Measurements from ENCODE around the gene LRRC37A3. TPM values are rescaled to one million over a fixed set of nuclear protein-coding genes. Genes with fewer than 3 reads are reported as not detected.
"Not testable (repeated sequence)": the region's sequence is repeated elsewhere in the genome, so short reads cannot be mapped to it uniquely, and the experiment has no call there.

Gene LRRC37A3
- total RNA-seq, 1 experiment from 2014 or later: 9.6 TPM

GRCh38 chr17:64929419-64930209 lies 10.3 kb upstream of the LRRC37A3 start:
- DNase-seq (ENCODE audit: low read depth): peak; percentile 77
- in situ Hi-C loops (cut with HindIII; ENCODE audit: low pct_unique_long_range_greater_than_20kb, low sequenced_read_pairs): not testable (repeated sequence)

DNA sequence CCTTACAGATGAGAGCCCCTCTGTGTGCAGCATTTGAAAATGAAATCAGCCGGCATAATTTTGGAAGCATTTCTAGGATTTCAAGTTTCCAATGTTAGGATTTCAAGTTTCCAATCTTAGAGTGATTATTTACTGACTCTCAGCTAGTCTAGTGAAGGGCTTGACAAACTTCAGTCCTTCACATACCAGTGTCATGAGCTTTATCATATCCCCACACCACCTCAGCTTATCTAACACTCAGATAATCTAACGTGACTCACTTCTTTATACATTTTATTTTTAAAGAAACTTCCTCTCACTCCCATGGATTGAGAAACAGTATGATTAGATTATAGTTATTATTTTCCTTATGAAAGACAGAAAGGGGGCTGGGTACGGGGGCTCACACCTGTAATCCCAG lies 9.4 kb upstream of the LRRC37A3 start:
- DNase-seq (ENCODE audit: low read depth); in situ Hi-C loops (cut with HindIII; ENCODE audit: low pct_unique_long_range_greater_than_20kb, low sequenced_read_pairs): not testable (repeated sequence)

- in situ Hi-C loops (cut with HindIII; ENCODE audit: low pct_unique_long_range_greater_than_20kb, low sequenced_read_pairs): not testable (repeated sequence)
- peak; percentile 86 for DNase-seq (ENCODE audit: low read depth)
Measured at GRCh38 chr17:64927444-64927843, 8.2 kb upstream of the LRRC37A3 start.

GRCh38 chr17:64926430-64926829 lies 7.2 kb upstream of the LRRC37A3 start:
- in situ Hi-C loops (cut with HindIII; ENCODE audit: low pct_unique_long_range_greater_than_20kb, low sequenced_read_pairs); DNase-seq (ENCODE audit: low read depth): not testable (repeated sequence)

- in situ Hi-C loops (cut with HindIII; ENCODE audit: low pct_unique_long_range_greater_than_20kb, low sequenced_read_pairs); DNase-seq (ENCODE audit: low read depth): not testable (repeated sequence)
Measured at GRCh38 chr17:64925244-64925643, 6.0 kb upstream of the LRRC37A3 start.

DNA sequence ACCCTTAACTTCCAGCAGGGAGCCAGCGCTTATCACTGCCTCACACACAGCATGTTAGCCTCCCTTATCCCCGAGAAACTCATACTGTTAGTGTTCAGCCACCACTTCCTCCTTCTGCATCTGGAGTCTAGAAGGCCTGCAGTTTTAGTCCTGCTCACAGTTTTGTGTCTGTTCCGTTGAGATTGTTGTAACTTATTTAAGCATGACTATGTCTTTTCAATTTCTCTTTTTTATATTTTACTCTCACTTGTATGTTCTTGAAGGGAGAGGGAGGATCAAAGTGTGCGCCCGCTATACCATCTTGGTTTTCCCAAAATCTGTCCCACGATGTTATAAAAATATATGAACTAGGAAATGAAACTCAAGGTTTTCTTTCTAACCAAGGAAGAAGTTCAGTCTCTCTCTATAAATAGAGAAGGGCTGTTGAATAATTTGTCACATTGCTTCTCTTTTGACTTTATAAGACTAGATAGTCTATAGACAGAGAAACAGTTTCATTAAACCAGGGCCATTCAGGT lies 3.8 kb upstream of the LRRC37A3 start:
- DNase-seq (ENCODE audit: low read depth); in situ Hi-C loops (cut with HindIII; ENCODE audit: low pct_unique_long_range_greater_than_20kb, low sequenced_read_pairs): not testable (repeated sequence)

GRCh38 chr17:64920419-64921172 lies 1.3 kb upstream of the LRRC37A3 start:
- DNase-seq (ENCODE audit: low read depth): peak; percentile 91
- in situ Hi-C loops (cut with HindIII; ENCODE audit: low pct_unique_long_range_greater_than_20kb, low sequenced_read_pairs): no loop called here

DNA sequence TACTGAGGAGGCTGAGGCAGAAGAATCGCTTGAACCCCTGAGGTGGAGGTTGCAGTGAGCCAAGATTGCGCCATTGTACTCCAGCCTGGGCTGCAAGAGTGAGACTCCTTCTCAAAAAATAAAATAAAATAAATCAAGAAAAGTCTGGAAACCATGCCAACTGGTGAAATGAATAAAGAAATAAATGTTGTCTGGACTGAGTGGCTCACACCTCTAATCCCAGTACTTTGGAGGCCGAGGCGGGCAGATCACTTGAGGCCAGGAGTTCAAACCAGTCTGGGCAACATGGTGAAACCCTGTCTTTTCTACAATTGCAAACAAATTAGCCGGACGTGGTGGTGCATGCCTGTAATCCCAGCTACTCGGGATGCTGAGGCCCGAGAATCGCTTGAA lies 744 bp upstream of the LRRC37A3 start:
- in situ Hi-C loops (cut with HindIII; ENCODE audit: low pct_unique_long_range_greater_than_20kb, low sequenced_read_pairs): no loop called here
- DNase-seq (ENCODE audit: low read depth): no peak

DNA sequence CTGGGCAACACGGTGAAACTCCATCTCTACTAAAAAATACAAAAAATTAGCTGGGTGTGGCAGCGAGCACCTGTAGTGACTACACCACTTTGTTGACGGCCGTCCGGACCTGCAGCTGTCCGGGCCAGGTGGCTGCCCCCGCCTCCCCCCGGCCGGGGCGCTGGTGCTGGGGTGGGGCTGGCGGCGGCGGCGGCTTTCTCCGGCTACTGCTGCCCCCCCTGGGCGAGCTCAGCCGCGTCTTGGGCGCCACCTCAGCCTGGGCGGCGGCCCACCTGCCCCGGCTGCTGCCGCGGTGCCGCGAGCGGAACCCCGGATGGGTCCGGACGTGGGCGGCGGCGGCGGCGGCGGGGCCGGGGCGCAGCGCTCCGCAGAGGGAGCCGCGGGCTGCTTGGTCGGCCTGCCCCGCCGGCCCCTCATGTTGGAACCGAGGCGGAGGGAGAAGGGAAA lies 413 bp downstream of the LRRC37A3 start:
- in situ Hi-C loops (cut with HindIII; ENCODE audit: low pct_unique_long_range_greater_than_20kb, low sequenced_read_pairs): not testable (repeated sequence)
- DNase-seq (ENCODE audit: low read depth): peak; percentile 43

DNA sequence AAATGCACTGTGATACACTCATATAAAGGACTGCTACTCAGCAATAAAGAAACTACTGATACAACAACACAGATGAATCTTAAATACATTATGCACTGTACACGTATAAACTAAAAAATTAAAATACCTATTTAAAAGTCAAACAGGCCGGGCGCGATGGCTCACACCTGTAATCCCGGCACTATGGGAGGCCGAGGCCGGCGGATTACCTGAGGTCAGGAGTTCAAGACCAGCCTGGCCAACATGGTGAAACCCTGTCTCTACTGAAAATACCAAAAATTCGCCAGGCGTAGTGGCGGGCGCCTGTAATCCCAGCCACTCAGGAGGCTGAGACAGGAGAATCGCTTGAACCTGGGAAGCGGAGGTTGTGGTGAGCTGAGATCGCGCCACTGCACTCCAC lies 1.7 kb downstream of the LRRC37A3 start:
- in situ Hi-C loops (cut with HindIII; ENCODE audit: low pct_unique_long_range_greater_than_20kb, low sequenced_read_pairs); DNase-seq (ENCODE audit: low read depth): not testable (repeated sequence)

DNA sequence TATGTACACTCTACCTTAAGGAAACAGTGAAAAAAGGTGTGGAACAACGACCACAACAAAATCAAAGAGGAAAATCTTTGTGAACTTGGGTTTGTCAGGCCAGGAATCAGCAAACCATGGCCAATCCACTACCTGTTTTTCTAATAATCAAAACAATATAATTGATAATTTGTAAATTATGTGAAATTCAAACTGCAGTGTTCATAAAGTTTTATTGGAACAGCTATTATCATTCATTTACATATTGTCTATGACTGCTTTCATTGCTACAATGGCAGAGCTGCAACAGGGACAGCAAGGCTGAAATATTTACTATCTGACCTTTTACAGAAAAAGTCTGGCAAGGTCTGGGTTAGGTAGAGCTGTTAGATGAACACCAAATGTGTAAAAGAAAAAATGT lies 4.0 kb downstream of the LRRC37A3 start:
- DNase-seq (ENCODE audit: low read depth); in situ Hi-C loops (cut with HindIII; ENCODE audit: low pct_unique_long_range_greater_than_20kb, low sequenced_read_pairs): not testable (repeated sequence)

DNA sequence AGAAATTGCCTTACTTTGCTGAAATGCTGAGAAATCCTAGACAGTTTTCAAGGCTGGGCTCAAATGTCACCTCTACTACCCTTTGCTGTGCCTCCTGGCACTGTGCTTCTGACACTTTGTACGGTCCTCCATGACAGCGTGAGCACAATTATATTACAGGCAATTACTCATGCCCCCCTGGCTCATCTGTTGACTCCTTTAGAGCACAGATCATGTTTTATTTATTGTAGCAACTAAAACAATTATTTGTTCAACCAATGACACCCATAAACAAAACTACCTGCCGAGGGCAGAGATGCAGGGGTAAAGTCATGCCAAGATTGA lies 9.1 kb downstream of the LRRC37A3 start:
- DNase-seq (ENCODE audit: low read depth); in situ Hi-C loops (cut with HindIII; ENCODE audit: low pct_unique_long_range_greater_than_20kb, low sequenced_read_pairs): not testable (repeated sequence)

DNA sequence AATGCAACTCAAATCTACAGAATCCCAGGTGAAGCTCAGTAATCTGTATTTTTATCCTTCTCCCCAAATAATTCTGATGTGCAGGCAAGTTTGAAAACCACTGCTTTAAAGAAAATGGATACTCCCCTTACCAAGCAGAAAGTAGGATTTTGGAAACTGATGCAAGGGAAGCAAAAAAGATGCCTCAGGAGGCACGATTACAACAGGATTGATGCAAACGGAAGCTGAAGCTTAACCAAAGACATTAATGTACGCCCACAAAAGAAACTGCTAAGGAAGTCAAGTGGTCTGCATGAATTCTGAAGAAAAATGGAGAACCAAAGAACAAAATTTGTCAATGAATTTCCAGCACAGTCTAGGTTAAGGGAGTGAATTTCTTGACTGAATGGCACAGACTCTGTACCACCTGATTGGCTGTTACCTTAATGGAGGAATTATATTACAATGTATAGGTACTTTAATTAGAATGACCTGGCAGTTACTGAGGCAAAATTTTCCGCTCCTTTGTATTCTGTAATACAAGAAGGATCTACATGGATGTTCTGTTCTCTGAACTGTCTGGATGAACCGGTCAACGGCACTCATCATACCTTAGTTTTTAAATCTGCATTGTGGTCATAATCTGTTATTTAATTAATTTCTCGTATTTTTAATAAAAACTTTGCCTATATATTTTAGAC lies 9.6 kb downstream of the LRRC37A3 start:
- DNase-seq (ENCODE audit: low read depth); in situ Hi-C loops (cut with HindIII; ENCODE audit: low pct_unique_long_range_greater_than_20kb, low sequenced_read_pairs): not testable (repeated sequence)

DNA sequence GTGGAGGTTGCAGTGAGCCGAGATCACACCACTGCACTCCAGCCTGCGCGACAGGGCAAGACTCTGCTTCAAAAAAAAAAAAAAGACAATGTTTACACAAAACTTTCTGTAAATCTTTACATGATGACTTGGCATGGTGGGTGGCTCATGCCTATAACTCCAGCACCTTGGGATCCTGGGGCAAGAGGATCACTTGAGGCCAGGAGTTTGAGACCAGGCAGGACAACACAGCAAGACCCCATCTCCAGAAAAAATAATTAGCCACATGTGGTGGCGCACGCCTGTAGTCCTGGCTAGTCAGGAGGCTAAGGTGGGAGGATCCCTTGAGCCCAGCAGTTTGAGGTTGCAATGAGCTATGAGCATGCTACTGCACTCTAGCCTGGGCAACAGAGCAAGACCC lies 15.2 kb downstream of the LRRC37A3 start:
- in situ Hi-C loops (cut with HindIII; ENCODE audit: low pct_unique_long_range_greater_than_20kb, low sequenced_read_pairs); DNase-seq (ENCODE audit: low read depth): not testable (repeated sequence)

- DNase-seq (ENCODE audit: low read depth); in situ Hi-C loops (cut with HindIII; ENCODE audit: low pct_unique_long_range_greater_than_20kb, low sequenced_read_pairs): not testable (repeated sequence)
Measured at GRCh38 chr17:64897136-64897535, 22.1 kb downstream of the LRRC37A3 start.

- in situ Hi-C loops (cut with HindIII; ENCODE audit: low pct_unique_long_range_greater_than_20kb, low sequenced_read_pairs); DNase-seq (ENCODE audit: low read depth): not testable (repeated sequence)
Measured at GRCh38 chr17:64874210-64874609, 45.1 kb downstream of the LRRC37A3 start.

GRCh38 chr17:64847504-64848466 lies 71.5 kb downstream of the LRRC37A3 start:
- in situ Hi-C loops (cut with HindIII; ENCODE audit: low pct_unique_long_range_greater_than_20kb, low sequenced_read_pairs): not testable (repeated sequence)
- DNase-seq (ENCODE audit: low read depth): peak; percentile 16

GRCh38 chr17:64846892-64847291 lies 72.4 kb downstream of the LRRC37A3 start:
- in situ Hi-C loops (cut with HindIII; ENCODE audit: low pct_unique_long_range_greater_than_20kb, low sequenced_read_pairs); DNase-seq (ENCODE audit: low read depth): not testable (repeated sequence)
